Activated T-helper 1 cell treated with anti-CD3 and anti-CD28 coated beads, Interleukin-12 subunit alpha, Interleukin-12 subunit beta, Interleukin-2, Interleukin-4 antibody, amounts not matched to agents 30 ng/mL and 10 ng/mL and 1 ng/mL, durations not matched to agents 14 hours and 24 hours and 36 hours (primary cell): Measurements from ENCODE around the gene SRL. TPM values are rescaled to one million over a fixed set of nuclear protein-coding genes. Genes with fewer than 3 reads are reported as not detected.
"Not testable (repeated sequence)": the region's sequence is repeated elsewhere in the genome, so short reads cannot be mapped to it uniquely, and the experiment has no call there.

Experiments used
- DNase-seq: peaks from one replicate; pipeline ENCODE4 v3.0.0; 2021; ENCODE audit warnings: low spot score
- H3K27ac Mint-ChIP-seq: one replicate; pipeline ENCODE4 v1.8.0; 2021; ENCODE audit warnings: mild to moderate bottlenecking, mixed read lengths
- H3K27me3 Mint-ChIP-seq: one replicate; pipeline ENCODE4 v1.8.0; 2022; ENCODE audit warnings: mild to moderate bottlenecking, moderate library complexity, mixed read lengths; ENCODE audit not compliant: insufficient read depth
- H3K36me3 Mint-ChIP-seq: one replicate; pipeline ENCODE4 v1.8.0; 2021; ENCODE audit warnings: low read depth, mixed read lengths
- H3K4me1 Mint-ChIP-seq: one replicate; pipeline ENCODE4 v1.8.0; 2021; ENCODE audit warnings: low read depth, mixed read lengths
- H3K4me3 Mint-ChIP-seq: one replicate; pipeline ENCODE4 v1.8.0; 2021; ENCODE audit warnings: mild to moderate bottlenecking, moderate library complexity, mixed read lengths
- H3K9me3 Mint-ChIP-seq: one replicate; pipeline ENCODE4 v1.8.0; 2021; ENCODE audit warnings: mixed read lengths
- intact Hi-C: fragments of 100-400 bp; cut with micrococcal nuclease; formaldehyde crosslinking; loops from one replicate; pipeline ENCODE4 v1.15.1; 2024
- total RNA-seq: library from RNA; stranded (reverse); gene quantifications from 2 replicates; pipeline ENCODE4 v1.2.3, GENCODE V29; 2022

SRL gene
- total RNA-seq, 1 donor from 2014 or later: not detected

GRCh38 chr16:4157376-4157825 is 84.5 kb downstream of the SRL start:
- Mint-ChIP-seq H3K27ac (no peak overlapping the region), H3K4me3 (no peak overlapping the region), H3K36me3 (no peaks in the 10 kb centered on the region), H3K9me3 (no peaks in the 10 kb centered on the region), H3K27me3 (no peaks in the 10 kb centered on the region), H3K4me1 (peaks cover 7% of the 10 kb centered on the region)
- no peak for DNase-seq
- intact Hi-C loops: no loop called here

GRCh38 chr16:4156503-4156902 is 85.4 kb downstream of the SRL start:
- H3K4me3 Mint-ChIP-seq, H3K9me3 Mint-ChIP-seq, H3K4me1 Mint-ChIP-seq: not testable (repeated sequence)

GRCh38 chr16:4153364-4153763 is 88.5 kb downstream of the SRL start:
- H3K27me3 Mint-ChIP-seq, intact Hi-C loops, H3K4me3 Mint-ChIP-seq: not testable (repeated sequence)

More at GRCh38 chr16:4156503-4156902, 85.4 kb downstream of the SRL start:
- H3K27ac Mint-ChIP-seq, DNase-seq, H3K36me3 Mint-ChIP-seq, H3K27me3 Mint-ChIP-seq, intact Hi-C loops: not testable (repeated sequence)

GRCh38 chr16:4152267-4152666 is 89.6 kb downstream of the SRL start:
- no peaks in the 10 kb centered on the region for H3K4me1 Mint-ChIP-seq
- intact Hi-C loops: no loop called here
- H3K27me3 Mint-ChIP-seq: peaks cover 2% of the 10 kb centered on the region
- H3K4me3 Mint-ChIP-seq: no peak overlapping the region
- no peaks in the 10 kb centered on the region for H3K36me3 Mint-ChIP-seq
- no peaks in the 10 kb centered on the region for H3K9me3 Mint-ChIP-seq
- no peak for DNase-seq
- no peak overlapping the region for H3K27ac Mint-ChIP-seq

More at GRCh38 chr16:4153364-4153763, 88.5 kb downstream of the SRL start:
- not testable (repeated sequence) for H3K27ac Mint-ChIP-seq, H3K9me3 Mint-ChIP-seq, DNase-seq, H3K36me3 Mint-ChIP-seq, H3K4me1 Mint-ChIP-seq

GRCh38 chr16:4147236-4147635 is 94.6 kb downstream of the SRL start:
- peaks cover 4% of the 10 kb centered on the region for H3K4me1 Mint-ChIP-seq
- intact Hi-C loops: no loop called here
- no peak for DNase-seq
- no peaks in the 10 kb centered on the region for H3K36me3 Mint-ChIP-seq
- H3K27me3 Mint-ChIP-seq: peaks cover 4% of the 10 kb centered on the region
- no peak overlapping the region for H3K27ac Mint-ChIP-seq
- H3K4me3 Mint-ChIP-seq: no peak overlapping the region
- H3K9me3 Mint-ChIP-seq: no peaks in the 10 kb centered on the region

GRCh38 chr16:4142268-4142667 is 99.6 kb downstream of the SRL start:
- peaks cover 8% of the 10 kb centered on the region for H3K9me3 Mint-ChIP-seq
- peaks cover 5% of the 10 kb centered on the region for H3K27me3 Mint-ChIP-seq
- peaks cover 38% of the 10 kb centered on the region for H3K4me1 Mint-ChIP-seq
- H3K36me3 Mint-ChIP-seq: no peaks in the 10 kb centered on the region
- DNase-seq: peak; percentile 65
- H3K4me3 Mint-ChIP-seq: no peak overlapping the region
- peak overlapping the region; percentile 67 for H3K27ac Mint-ChIP-seq
- intact Hi-C loops: no loop called here

GRCh38 chr16:4141604-4142003 is 100.3 kb downstream of the SRL start:
- Mint-ChIP-seq H3K27ac (no peak overlapping the region), H3K4me3 (no peak overlapping the region), H3K27me3 (peaks cover 4% of the 10 kb centered on the region), H3K4me1 (peaks cover 40% of the 10 kb centered on the region), H3K9me3 (peaks cover 8% of the 10 kb centered on the region), H3K36me3 (no peaks in the 10 kb centered on the region)
- intact Hi-C loops: no loop called here
- DNase-seq: no peak

- Mint-ChIP-seq H3K4me3 (no peak overlapping the region), H3K27ac (no peak overlapping the region), H3K36me3 (no peaks in the 10 kb centered on the region), H3K4me1 (peaks cover 40% of the 10 kb centered on the region), H3K9me3 (peaks cover 8% of the 10 kb centered on the region), H3K27me3 (peaks cover 6% of the 10 kb centered on the region)
- intact Hi-C loops: no loop called here
- no peak for DNase-seq
Measured at GRCh38 chr16:4140652-4141051, 101.2 kb downstream of the SRL start.

GRCh38 chr16:4139968-4140367 is 101.9 kb downstream of the SRL start:
- Mint-ChIP-seq H3K27me3 (peaks cover 6% of the 10 kb centered on the region), H3K27ac (no peak overlapping the region), H3K4me1 (peaks cover 40% of the 10 kb centered on the region), H3K4me3 (no peak overlapping the region), H3K36me3 (no peaks in the 10 kb centered on the region), H3K9me3 (peaks cover 8% of the 10 kb centered on the region)
- intact Hi-C loops: no loop called here
- DNase-seq: no peak

Other genes with a start within 250 kb of the SRL start
- gene ADCY9, start 125.6 kb downstream of the SRL start, total RNA-seq: 9.4 and 9.7 TPM in 2 replicates
- 48.3 and 49.2 TPM in 2 replicates for gene TFAP4, start 30.9 kb upstream of the SRL start, total RNA-seq
- gene GLIS2, start 74.0 kb upstream of the SRL start, total RNA-seq: 0.54 TPM in 2 replicates
- 91.5 and 106 TPM in 2 replicates for gene PAM16, start 109.2 kb upstream of the SRL start, total RNA-seq
- 0.18 TPM in 1 of 2 replicates, not detected in the other for gene VASN, start 129.8 kb upstream of the SRL start, total RNA-seq
- gene CORO7, start 174.5 kb upstream of the SRL start, total RNA-seq: 87.9 and 90.8 TPM in 2 replicates
- 103 and 107 TPM in 2 replicates for gene DNAJA3, start 183.8 kb upstream of the SRL start, total RNA-seq
- 21.7 and 25.0 TPM in 2 replicates for gene NMRAL1, start 232.5 kb upstream of the SRL start, total RNA-seq
- 64.7 and 68.4 TPM in 2 replicates for gene HMOX2, start 234.3 kb upstream of the SRL start, total RNA-seq